SK-N-SH (cell line): ENCODE results near the gene PARVB. TPM values are rescaled to one million over a fixed set of nuclear protein-coding genes. Genes with fewer than 3 reads are reported as not detected.

Source experiments
- CTCF ChIA-PET: fragments of 300-600, 350-600 bp; formaldehyde crosslinking; extraction: SDS; loops from one replicate; lab custom pipeline; 2021; lab: Yijun Ruan, JAX
- POLR2A ChIA-PET: fragments of 350-600 bp; sonication (Branson Sonifier 250); formaldehyde crosslinking; extraction: SDS; loops from one replicate; lab custom pipeline; 2020; ENCODE audit warnings: antibody characterized with exemption, inconsistent platforms; lab: Yijun Ruan, JAX
- DNase-seq: peaks from one replicate; pipeline ENCODE4 v3.0.0; 2012
- H2AFZ ChIP-seq: fragments of 200-600 bp; sonication (generic); 2 replicates; pipeline ENCODE4 v1.8.1; 2016; ENCODE audit warnings: antibody characterized with exemption, mild to moderate bottlenecking, low read depth
- H3F3A ChIP-seq: fragments of 200-600 bp; sonication (generic); replicated peaks from 2 replicates; pipeline ENCODE3; 2016; ENCODE audit warnings: antibody characterized with exemption, mild to moderate bottlenecking; ENCODE audit not compliant: insufficient read depth
- H3K27ac ChIP-seq, 2 experiments: fragments of 200-500 bp in 1 of 2; fragments of 200-600 bp in 1 of 2; sonication (Bioruptor generic) in 1 of 2; sonication (generic), shearing (Covaris generic) in 1 of 2; 2 replicates each; pipeline versions ENCODE4 v1.5.1 to v1.6.1; 2014 to 2016; ENCODE audit warnings: low read depth in 2 of 2, inconsistent platforms in 1 of 2, low read length in 1 of 2, mild to moderate bottlenecking in 1 of 2, mixed read lengths in 1 of 2
- H3K27me3 ChIP-seq: fragments of 200-600 bp; sonication (generic), shearing (Covaris generic); 2 replicates; pipeline ENCODE4 v1.6.1; 2016; ENCODE audit warnings: mixed run types; ENCODE audit not compliant: insufficient read depth
- H3K36me3 ChIP-seq, 2 experiments: fragments of 200-500 bp in 1 of 2; fragments of 200-600 bp in 1 of 2; sonication (Bioruptor generic) in 1 of 2; sonication (generic) in 1 of 2; replicated peaks in 1 of 2; 2 replicates each; pipeline versions ENCODE3 to v1.5.1; 2014 to 2016; ENCODE audit warnings: low read length in 1 of 2, mild to moderate bottlenecking in 1 of 2; ENCODE audit not compliant: insufficient read depth in 2 of 2, control insufficient read depth in 1 of 2
- H3K4me1 ChIP-seq, 2 experiments: fragments of 200-500 bp in 1 of 2; fragments of 200-600 bp in 1 of 2; sonication (Bioruptor generic) in 1 of 2; sonication (generic), shearing (Covaris generic) in 1 of 2; 2 replicates each; pipeline versions ENCODE4 v1.5.1 to v1.6.1; 2014 to 2016; ENCODE audit warnings: low read depth in 1 of 2, low read length in 1 of 2, mixed run types in 1 of 2; ENCODE audit not compliant: insufficient read depth in 2 of 2, control insufficient read depth in 1 of 2
- H3K4me2 ChIP-seq: fragments of 200-600 bp; sonication (generic), shearing (Covaris generic); 2 replicates; pipeline ENCODE4 v1.6.1; 2017; ENCODE audit warnings: mixed run types
- H3K4me3 ChIP-seq, 2 experiments: fragments of 200-500 bp in 1 of 2; fragments of 200-600 bp in 1 of 2; sonication (Bioruptor generic) in 1 of 2; sonication (generic), shearing (Covaris generic) in 1 of 2; 2 replicates each; pipeline versions ENCODE4 v1.5.1 to v1.8.1; 2014 to 2016; ENCODE audit warnings: low read depth in 2 of 2, inconsistent platforms in 1 of 2, low read length in 1 of 2, mild to moderate bottlenecking in 1 of 2, mixed read lengths in 1 of 2, moderate library complexity in 1 of 2
- H3K79me2 ChIP-seq: fragments of 200-600 bp; sonication (generic); 2 replicates; pipeline ENCODE4 v1.8.1; 2017; ENCODE audit warnings: mild to moderate bottlenecking; ENCODE audit not compliant: insufficient read depth
- H3K9ac ChIP-seq: fragments of 200-600 bp; sonication (generic); 2 replicates; pipeline ENCODE4 v1.6.1; 2017; ENCODE audit warnings: mixed run types
- H3K9me2 ChIP-seq: fragments of 200-600 bp; sonication (generic); 2 replicates; pipeline ENCODE4 v1.6.1; 2017; ENCODE audit warnings: mixed run types
- H3K9me3 ChIP-seq: fragments of 200-600 bp; sonication (generic); 2 replicates; pipeline ENCODE4 v1.6.1; 2017; ENCODE audit warnings: mixed run types, mild to moderate bottlenecking, moderate library complexity
- H4K20me1 ChIP-seq: fragments of 200-600 bp; sonication (generic); 2 replicates; pipeline ENCODE4 v1.6.1; 2017; ENCODE audit warnings: mild to moderate bottlenecking, mixed run types; ENCODE audit not compliant: insufficient read depth
- CHD2 ChIP-seq: fragments of 150-350 bp; IDR thresholded peaks from 2 replicates; pipeline ENCODE4 v1.6.1; 2018; ENCODE audit warnings: low read length; ENCODE audit not compliant: partially characterized antibody
- EP300 ChIP-seq, 2 experiments: IDR thresholded peaks; 2 replicates each; pipeline versions ENCODE4 v1.4.0 to v1.6.1; 2012; ENCODE audit warnings: borderline replicate concordance in 1 of 2, low read depth in 1 of 2, low read length in 1 of 2
- EZH2phosphoT487 ChIP-seq: fragments of 200-600 bp; sonication (generic); IDR thresholded peaks from 2 replicates; pipeline ENCODE4 v1.6.1; 2017; ENCODE audit warnings: low read depth, mixed run types, mild to moderate bottlenecking, antibody characterized with exemption, moderate library complexity, borderline replicate concordance
- FOSL2 ChIP-seq: IDR thresholded peaks from 2 replicates; pipeline ENCODE4 v1.4.0; 2012; ENCODE audit warnings: low read depth, mild to moderate bottlenecking, moderate library complexity, borderline replicate concordance
- GABPA ChIP-seq: IDR thresholded peaks from 2 replicates; pipeline ENCODE4 v1.4.0; 2012; ENCODE audit warnings: low read depth, mild to moderate bottlenecking
- JUND ChIP-seq: IDR thresholded peaks from 2 replicates; pipeline ENCODE4 v1.4.0; 2012
- MEF2A ChIP-seq: IDR thresholded peaks from 2 replicates; pipeline ENCODE4 v1.4.0; 2012; ENCODE audit warnings: low read depth, borderline replicate concordance
- MXI1 ChIP-seq: IDR thresholded peaks from 2 replicates; pipeline ENCODE4 v1.6.1; 2012; ENCODE audit warnings: mild to moderate bottlenecking, low read depth, low read length, improper control_type of control experiment
- NFIC ChIP-seq: IDR thresholded peaks from 2 replicates; pipeline ENCODE4 v1.4.0; 2012; ENCODE audit warnings: borderline replicate concordance
- NRF1 ChIP-seq: IDR thresholded peaks from 2 replicates; pipeline ENCODE4 v1.6.1; 2012; ENCODE audit warnings: low read depth, mild to moderate bottlenecking, low read length
- POLR2AphosphoS5 ChIP-seq: IDR thresholded peaks from 2 replicates; pipeline ENCODE4 v1.6.1; 2012; ENCODE audit warnings: low read depth, low read length
- RAD21 ChIP-seq: IDR thresholded peaks from 2 replicates; pipeline ENCODE4 v1.6.1; 2012; ENCODE audit warnings: mild to moderate bottlenecking, low read length
- RFX5 ChIP-seq: IDR thresholded peaks from 2 replicates; pipeline ENCODE4 v1.6.1; 2012; ENCODE audit warnings: mild to moderate bottlenecking, improper control_type of control experiment, low read length
- RXRA ChIP-seq: IDR thresholded peaks from 2 replicates; pipeline ENCODE4 v1.4.0; 2012; ENCODE audit warnings: low read depth, mild to moderate bottlenecking, borderline replicate concordance
- SMC3 ChIP-seq: IDR thresholded peaks from 2 replicates; pipeline ENCODE4 v1.6.1; 2012; ENCODE audit warnings: low read depth, low read length, improper control_type of control experiment
- TCF12 ChIP-seq: IDR thresholded peaks from 2 replicates; pipeline ENCODE4 v1.4.0; 2012
- WGBS: methylation state at CpG from one replicate; pipeline ENCODE4 v1.1.6; 2017; ENCODE audit warnings: low lambda C conversion rate; 5-methylcytosine and 5-hydroxymethylcytosine counted together
- polyA plus RNA-seq, 3 experiments: library from polyadenylated mRNA; depleted of rRNA; stranded (reverse); fragments of >200 nt; gene quantifications; 2 replicates each; pipeline ENCODE4 v1.2.3, GENCODE V29; 2012
- TF ChIP-seq, protein P1 (sequence below): IDR thresholded peaks from 2 replicates; pipeline ENCODE4 v1.4.0; 2012; ENCODE audit warnings: low read depth, borderline replicate concordance
- TF ChIP-seq, protein P2 (sequence below): fragments of 150-350 bp; IDR thresholded peaks from 2 replicates; pipeline ENCODE4 v1.6.1; 2016; ENCODE audit warnings: mild to moderate bottlenecking, low read depth, low read length
- TF ChIP-seq, protein P3 (sequence below): fragments of 200-600 bp; sonication (generic); IDR thresholded peaks from 2 replicates; pipeline ENCODE4 v1.6.1; 2017; ENCODE audit warnings: antibody characterized with exemption, mild to moderate bottlenecking, moderate library complexity
- TF ChIP-seq, protein P4 (sequence below): fragments of 150-350 bp; IDR thresholded peaks from 2 replicates; pipeline ENCODE4 v1.6.1; 2017; ENCODE audit warnings: antibody characterized with exemption, low read length, low read depth, borderline replicate concordance
- TF ChIP-seq, protein P5 (sequence below): IDR thresholded peaks from 2 replicates; pipeline ENCODE4 v1.4.0; 2012; ENCODE audit warnings: low read depth

PARVB gene
- polyA plus RNA-seq, 1 of the 3 experiments (the other 2 are of a cell fraction): 87.8 TPM

DNA sequence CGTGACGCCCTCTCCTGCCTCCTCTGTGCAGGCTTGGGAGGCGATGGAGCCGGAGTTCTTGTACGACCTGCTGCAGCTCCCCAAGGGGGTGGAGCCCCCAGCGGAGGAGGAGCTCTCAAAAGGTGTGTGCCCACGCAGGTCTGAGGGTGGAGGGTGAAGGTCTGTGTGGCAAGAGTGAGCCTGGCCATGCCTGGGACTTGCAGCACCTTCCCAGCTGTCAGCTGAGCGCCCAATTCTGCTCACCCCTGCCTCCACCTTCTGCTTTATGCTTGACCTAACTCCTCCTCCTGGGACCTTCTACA, 159.1 kb downstream of the PARVB start:
- no peak overlapping the region for H3K9ac ChIP-seq
- no peak for DNase-seq
- WGBS: 52% methylated on average over 3 of the region's 8 CpGs
- no peak overlapping the region for H3K4me2 ChIP-seq
- CTCF ChIA-PET: no interaction called here
- H3K36me3 ChIP-seq: no peaks in the 10 kb centered on the region
- peaks cover 4% of the 10 kb centered on the region for H3F3A ChIP-seq
- H3K9me3 ChIP-seq: no peaks in the 10 kb centered on the region
- H3K9me2 ChIP-seq: no peaks in the 10 kb centered on the region
- TF ChIP-seq, protein P1, sequence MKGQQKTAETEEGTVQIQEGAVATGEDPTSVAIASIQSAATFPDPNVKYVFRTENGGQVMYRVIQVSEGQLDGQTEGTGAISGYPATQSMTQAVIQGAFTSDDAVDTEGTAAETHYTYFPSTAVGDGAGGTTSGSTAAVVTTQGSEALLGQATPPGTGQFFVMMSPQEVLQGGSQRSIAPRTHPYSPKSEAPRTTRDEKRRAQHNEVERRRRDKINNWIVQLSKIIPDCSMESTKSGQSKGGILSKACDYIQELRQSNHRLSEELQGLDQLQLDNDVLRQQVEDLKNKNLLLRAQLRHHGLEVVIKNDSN: no peak
- TF ChIP-seq GABPA (no peak), RFX5 (no peak), POLR2AphosphoS5 (no peak), MEF2A (no peak), SMC3 (no peak), EZH2phosphoT487 (no peak), CHD2 (no peak), EP300 (IDR thresholded peaks at IDR 0.05; ENCODE audit: borderline replicate concordance in 1 of 2, low read depth in 1 of 2, low read length in 1 of 2) (no peak), NRF1 (no peak), FOSL2 (no peak), TCF12 (no peak), RAD21 (no peak)
- TF ChIP-seq, protein P2, sequence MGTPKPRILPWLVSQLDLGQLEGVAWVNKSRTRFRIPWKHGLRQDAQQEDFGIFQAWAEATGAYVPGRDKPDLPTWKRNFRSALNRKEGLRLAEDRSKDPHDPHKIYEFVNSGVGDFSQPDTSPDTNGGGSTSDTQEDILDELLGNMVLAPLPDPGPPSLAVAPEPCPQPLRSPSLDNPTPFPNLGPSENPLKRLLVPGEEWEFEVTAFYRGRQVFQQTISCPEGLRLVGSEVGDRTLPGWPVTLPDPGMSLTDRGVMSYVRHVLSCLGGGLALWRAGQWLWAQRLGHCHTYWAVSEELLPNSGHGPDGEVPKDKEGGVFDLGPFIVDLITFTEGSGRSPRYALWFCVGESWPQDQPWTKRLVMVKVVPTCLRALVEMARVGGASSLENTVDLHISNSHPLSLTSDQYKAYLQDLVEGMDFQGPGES: no peak
- TF ChIP-seq, protein P3, sequence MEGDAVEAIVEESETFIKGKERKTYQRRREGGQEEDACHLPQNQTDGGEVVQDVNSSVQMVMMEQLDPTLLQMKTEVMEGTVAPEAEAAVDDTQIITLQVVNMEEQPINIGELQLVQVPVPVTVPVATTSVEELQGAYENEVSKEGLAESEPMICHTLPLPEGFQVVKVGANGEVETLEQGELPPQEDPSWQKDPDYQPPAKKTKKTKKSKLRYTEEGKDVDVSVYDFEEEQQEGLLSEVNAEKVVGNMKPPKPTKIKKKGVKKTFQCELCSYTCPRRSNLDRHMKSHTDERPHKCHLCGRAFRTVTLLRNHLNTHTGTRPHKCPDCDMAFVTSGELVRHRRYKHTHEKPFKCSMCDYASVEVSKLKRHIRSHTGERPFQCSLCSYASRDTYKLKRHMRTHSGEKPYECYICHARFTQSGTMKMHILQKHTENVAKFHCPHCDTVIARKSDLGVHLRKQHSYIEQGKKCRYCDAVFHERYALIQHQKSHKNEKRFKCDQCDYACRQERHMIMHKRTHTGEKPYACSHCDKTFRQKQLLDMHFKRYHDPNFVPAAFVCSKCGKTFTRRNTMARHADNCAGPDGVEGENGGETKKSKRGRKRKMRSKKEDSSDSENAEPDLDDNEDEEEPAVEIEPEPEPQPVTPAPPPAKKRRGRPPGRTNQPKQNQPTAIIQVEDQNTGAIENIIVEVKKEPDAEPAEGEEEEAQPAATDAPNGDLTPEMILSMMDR: no peak
- no peak overlapping the region for H2AFZ ChIP-seq
- no peaks in the 10 kb centered on the region for H3K27me3 ChIP-seq
- H4K20me1 ChIP-seq: no peaks in the 10 kb centered on the region
- POLR2A ChIA-PET: no interaction called here
- H3K4me3 ChIP-seq: no peak overlapping the region
- no peaks in the 10 kb centered on the region; a peak in 1 of 4 replicates for H3K4me1 ChIP-seq
- H3K27ac ChIP-seq: no peak overlapping the region
- H3K79me2 ChIP-seq: no peaks in the 10 kb centered on the region

DNA sequence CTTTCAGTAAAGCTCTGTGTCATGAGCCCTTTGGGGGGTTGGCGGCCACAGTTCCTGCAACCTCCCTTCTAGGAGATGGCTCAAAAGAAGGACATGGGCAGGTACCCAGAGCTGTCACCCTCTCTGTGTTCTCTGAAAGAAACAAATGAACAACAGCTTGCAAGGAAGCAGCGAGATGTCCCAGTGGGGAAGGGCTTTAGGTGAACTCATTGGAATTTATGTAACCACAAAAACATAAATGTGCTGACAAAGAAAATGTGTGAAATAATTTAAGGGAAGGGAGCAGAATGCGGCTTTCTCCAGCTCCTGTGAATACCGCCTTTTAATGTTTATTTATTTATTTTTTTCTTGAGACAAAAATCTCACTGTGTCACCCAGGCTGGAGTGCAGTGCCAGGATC, 159.9 kb downstream of the PARVB start:
- TF ChIP-seq, protein P4, sequence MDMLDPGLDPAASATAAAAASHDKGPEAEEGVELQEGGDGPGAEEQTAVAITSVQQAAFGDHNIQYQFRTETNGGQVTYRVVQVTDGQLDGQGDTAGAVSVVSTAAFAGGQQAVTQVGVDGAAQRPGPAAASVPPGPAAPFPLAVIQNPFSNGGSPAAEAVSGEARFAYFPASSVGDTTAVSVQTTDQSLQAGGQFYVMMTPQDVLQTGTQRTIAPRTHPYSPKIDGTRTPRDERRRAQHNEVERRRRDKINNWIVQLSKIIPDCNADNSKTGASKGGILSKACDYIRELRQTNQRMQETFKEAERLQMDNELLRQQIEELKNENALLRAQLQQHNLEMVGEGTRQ: no peak
- TF ChIP-seq, protein P5, sequence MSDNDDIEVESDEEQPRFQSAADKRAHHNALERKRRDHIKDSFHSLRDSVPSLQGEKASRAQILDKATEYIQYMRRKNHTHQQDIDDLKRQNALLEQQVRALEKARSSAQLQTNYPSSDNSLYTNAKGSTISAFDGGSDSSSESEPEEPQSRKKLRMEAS: no peak
- TF ChIP-seq CHD2 (no peak), NFIC (no peak), RFX5 (no peak), JUND (no peak), MXI1 (no peak), RXRA (no peak), EP300 (IDR thresholded peaks at IDR 0.05; ENCODE audit: borderline replicate concordance in 1 of 2, low read depth in 1 of 2, low read length in 1 of 2) (no peak)
- TF ChIP-seq, protein P1: no peak
- TF ChIP-seq, all 33 proteins: peak for 0
- no peak for DNase-seq
- Histone ChIP-seq H3K9me3 (no peaks in the 10 kb centered on the region), H3K4me1 (no peaks in the 10 kb centered on the region; a peak in 1 of 4 replicates), H2AFZ (no peak overlapping the region), H3K4me2 (no peak overlapping the region), H3K27me3 (no peaks in the 10 kb centered on the region), H3K4me3 (no peak overlapping the region), H4K20me1 (no peaks in the 10 kb centered on the region), H3F3A (no peaks in the 10 kb centered on the region), H3K9me2 (no peaks in the 10 kb centered on the region), H3K79me2 (no peaks in the 10 kb centered on the region), H3K36me3 (no peaks in the 10 kb centered on the region), H3K9ac (no peak overlapping the region), H3K27ac (no peak overlapping the region)
- ChIA-PET CTCF (no interaction called here), POLR2A (no interaction called here)
- 72% methylated on average over 4 of the region's 4 CpGs for WGBS
